HG02798 (cell line): Measurements from ENCODE around the gene ATXN7L2.
"Not testable (repeated sequence)": the region's sequence is repeated elsewhere in the genome, so short reads cannot be mapped to it uniquely, and the experiment has no call there.

ENCODE experiments used
- ATAC-seq: cut with Tn5 transposase; IDR thresholded peaks from one replicate; pipeline ENCODE4 v1.9.1; 2021; ENCODE audit warnings: mild to moderate bottlenecking; ENCODE audit not compliant: unreplicated experiment, poor library complexity

ATXN7L2 gene, protein sequence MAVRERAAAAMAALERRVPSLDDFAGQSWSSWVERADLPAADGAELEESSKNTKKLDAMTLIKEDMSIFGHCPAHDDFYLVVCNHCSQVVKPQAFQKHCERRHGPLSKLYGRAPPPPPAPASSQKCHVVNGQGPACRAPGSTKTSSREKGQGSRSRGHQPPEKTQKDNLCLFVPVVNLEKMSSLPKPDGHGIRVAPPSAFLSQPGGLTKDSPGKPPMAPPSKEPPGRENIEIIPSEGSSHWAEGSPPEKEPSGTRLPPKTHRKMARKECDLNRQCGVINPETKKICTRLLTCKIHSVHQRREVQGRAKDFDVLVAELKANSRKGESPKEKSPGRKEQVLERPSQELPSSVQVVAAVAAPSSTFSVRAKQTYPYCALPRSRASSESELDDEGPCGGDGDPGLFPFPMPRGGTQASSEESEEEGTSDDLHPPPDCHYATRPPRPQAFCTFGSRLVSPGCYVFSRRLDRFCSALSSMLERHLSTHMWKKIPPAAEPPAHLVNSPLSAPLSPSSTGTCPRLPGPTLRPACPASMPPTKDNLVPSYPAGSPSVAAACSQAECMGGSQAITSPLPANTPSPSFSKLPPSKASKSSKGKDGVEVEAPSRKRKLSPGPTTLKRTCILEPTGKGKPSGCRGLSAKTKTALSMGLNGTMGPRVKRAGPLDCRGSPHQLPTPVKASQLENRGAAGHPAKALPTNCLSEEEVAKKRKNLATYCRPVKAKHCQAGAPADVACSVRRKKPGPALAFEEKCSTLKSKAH

DNA sequence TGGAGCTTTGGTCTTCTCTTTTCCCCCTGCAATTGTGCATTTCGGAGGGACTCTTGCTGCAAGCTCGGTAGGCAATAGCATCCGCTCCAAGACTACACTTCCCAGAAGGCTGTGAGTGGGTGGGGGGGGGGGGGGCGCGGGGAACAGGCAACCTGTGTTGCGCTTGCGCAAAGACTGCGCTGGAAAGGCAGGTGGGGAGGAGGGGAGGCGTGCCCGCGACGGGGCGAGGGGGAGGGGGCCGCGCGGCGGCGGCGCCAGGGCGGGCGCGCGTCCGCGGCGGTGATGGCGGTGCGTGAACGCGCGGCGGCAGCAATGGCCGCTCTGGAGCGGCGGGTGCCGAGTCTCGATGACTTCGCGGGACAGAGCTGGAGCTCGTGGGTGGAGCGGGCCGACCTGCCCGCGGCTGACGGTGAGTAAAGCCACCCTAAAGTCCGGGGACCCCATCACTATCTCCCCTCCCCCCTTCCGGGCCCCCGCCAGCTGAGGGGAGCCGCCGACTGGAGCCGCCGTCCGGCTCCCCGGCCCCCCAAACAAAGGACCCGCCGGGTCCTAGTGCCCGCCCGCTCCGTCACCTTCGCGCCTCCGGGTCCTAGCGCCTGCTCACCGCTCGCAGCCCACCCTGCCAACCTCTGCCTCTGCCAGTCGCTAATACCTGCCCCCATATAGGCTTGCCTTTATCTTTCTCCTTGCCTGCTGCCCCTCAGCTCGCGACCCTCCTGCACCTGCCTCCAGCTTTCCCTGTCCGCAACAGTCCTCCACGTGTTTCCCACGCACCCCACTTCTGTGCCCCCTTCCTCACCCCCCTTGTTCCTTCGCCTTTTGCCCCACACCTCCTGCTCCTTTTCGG is at the start of gene ATXN7L2:
TSS of gene ATXN7L2 (plus strand) at position 234 of the 847 bp plus-strand sequence. CDS start at position 283, 49 bp downstream.
- peak; percentile 88 for ATAC-seq

DNA sequence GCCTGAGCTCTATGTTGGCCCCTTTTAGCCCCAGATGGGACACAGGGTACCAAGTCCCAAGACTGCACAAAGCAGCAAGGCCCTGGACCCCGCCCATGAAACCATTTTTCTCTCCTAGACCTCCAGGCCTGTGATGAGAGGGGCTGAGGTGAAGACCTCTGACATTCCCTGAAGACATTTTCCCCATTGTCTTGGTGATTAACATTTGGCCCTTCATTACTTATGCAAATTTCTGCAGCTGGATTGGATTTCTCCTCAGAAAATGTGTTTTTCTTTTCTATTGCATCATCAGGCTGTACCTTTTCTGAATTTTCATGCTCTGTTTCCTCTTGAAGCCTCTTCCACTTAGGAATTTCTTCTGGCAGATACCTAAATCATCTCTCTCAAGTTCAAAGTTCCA is 49.2 kb upstream of the ATXN7L2 start:
- no peak for ATAC-seq

DNA sequence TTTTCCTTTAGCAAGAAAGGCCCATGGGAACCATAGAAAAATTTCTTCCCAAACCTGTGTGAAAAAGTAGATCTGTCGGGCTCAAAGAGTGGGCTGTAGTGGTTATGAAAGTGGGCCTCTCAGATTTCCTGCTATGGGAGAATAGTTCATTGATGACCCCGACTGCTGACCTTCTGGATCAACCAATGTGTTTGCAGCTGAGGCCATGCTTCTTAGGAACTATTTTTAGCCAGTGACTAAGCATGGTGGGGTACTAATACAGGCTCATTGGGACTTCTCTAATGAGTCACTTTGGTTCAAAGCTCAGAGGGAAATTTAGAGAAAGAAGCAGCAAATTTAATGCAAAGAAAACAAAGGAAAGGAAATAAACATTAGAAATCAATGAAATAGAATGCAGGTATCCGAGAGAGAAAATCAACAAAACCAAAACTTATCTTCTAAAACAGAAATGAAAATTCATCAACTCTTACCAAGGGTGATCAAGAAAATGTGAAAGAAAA is 44.9 kb upstream of the ATXN7L2 start:
- ATAC-seq = no peak

DNA sequence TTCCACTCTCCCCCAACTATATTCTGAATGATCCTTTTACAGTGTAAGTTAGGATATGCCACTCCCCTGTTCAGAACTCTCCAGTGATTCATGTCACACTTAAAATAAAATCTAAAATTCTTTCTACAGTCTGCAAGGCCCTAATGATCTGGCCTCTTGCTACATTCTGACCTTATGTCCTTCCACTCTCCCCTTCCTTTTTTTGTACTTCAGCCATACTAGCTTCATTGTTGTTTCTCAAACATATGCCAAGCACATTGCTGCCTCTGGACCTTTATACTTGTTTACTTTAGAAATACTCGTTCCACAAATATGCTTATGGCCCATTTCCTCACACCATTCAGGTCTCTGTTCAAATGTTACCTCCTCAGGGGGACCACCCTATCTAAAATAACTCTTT is 42.6 kb upstream of the ATXN7L2 start:
- ATAC-seq = no peak

DNA sequence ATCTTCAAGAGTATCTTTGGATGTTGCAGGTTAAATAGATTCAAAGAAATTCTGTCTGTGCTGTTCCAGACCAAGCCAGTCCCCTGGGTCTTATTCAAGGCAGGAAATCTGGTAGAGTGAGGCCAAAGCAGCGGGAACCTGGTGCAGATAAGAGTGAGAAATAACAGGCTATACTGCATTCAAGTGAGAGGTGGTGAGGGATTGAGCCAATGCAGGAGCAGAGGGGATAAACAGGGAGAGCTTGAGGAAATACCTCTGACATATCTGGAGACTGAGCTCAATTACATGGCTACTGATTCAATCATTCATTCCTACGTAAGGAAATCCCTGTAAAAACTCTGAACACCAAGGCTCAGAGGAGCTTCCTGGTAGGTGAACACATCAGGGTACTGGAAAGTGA is 40.2 kb upstream of the ATXN7L2 start:
- no peak for ATAC-seq

DNA sequence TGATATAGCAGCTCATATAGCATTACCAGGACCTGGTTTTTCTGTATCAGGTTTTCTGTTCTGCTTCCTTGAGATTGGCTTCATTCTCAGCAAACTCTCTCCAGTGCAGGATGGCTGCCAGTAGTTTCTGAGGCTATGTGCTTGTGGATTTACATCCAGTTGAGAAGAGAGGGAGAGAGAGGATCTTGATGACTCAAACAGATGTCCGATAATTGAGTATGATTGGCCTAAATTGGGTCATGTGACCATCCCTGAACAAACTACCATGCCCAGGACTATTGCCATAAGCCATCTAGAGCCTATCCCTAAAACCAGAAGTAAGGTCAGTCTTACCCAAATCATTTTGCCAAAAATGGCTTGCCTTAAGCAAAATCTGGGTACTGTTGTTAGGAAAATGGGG is 39.4 kb upstream of the ATXN7L2 start:
- no peak for ATAC-seq

DNA sequence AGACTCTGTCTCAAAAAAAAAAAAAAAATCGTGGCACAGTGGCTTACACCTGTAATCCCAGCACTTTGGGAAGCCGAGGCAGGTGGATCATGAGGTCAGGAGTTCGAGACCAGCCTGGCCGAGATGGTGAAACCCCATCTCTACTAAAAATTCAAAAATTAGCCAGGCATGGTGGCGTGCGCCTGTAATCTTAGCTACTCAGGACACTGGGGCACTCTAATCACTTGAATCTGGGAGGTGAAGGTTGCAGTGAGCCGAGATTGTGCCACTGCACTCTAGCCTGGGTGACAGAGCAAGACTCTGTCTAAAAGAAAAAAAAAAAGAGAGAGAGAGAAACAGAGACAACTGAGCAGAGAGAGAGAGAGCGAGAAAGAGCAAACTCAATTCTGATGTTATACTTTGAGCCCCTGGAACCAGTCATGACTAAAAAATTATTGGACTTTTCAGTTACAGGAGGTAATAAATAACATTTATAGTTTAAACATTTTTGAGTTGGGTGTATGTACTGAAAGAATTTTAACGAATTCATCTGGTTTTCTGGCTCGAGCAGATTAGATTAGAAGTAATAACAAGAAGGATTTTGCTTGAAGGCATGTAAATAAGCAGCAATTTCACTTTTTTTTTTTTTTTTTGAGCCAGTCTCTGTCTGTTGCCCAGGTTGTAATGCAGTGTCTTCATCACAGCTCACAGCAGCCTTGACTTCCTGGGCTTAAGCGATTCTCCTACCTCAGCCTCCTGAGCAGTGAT is 37.6 kb upstream of the ATXN7L2 start:
- not testable (repeated sequence) for ATAC-seq

DNA sequence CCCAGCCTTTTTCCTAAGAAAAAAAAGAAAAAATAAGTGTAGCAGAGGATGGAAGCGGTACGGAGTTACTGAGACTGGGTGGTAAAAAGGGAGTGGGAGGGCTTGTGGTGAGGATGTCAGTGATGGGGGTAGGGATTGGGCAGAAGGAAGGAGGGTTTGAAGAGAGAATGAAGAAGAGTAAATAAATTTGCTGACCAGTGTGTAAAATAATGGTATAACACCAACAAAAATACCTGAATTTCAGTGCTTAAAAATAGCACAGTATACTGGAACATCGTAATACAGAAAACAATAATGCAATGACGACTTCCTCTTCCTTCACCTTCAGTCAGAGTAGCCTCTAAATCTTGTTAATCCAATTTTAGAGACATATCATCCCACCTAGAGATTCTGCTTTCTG is 36.2 kb upstream of the ATXN7L2 start:
- ATAC-seq = no peak

DNA sequence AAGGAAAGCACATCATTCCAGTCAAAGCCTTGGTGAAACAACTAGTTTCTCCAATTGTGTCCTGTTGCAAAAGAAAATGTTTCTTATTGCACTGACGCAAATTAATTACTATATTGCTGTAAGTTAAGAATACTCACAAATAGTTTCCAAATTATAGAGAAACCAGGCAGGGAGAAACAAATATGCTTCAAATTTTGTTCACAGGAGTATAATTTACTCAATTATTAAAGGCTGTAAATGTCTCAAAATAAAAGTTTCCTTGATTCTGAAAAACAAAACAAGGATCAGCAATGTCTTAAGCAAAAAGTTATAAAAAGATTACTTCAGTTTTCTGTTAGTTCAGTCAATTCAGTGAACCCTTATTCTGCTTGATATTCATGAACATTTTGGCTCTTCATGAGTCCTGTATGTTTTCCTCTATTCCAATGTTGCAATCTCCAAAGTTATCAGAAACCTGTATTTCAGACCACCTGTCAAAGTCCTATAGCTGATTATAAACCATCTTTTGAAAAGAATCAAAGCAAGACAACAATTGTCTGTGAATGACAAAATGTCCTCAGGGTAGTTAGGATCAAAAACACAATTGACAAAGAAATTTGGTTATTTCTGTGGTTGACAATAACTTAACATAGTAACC is 29.1 kb upstream of the ATXN7L2 start:
- ATAC-seq = no peak

DNA sequence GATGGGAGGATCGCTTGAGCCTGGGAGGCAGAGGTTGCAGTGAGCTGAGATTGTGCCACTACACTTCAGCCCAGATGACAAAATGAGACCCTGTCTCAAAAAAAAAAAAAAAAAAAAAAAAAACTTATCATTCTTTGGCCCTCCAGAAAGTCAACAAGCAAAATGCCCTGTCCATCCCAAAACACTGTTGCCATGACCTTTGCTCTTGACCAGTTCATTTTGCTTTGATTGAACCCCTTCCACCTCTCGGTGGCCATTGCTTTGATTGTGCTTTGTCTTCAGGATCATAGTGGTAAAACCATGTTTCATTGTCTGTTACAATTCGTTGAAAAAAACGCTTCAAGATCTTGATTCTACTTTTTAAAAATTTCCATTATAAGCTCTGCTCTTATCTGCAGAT is 25.9 kb upstream of the ATXN7L2 start:
- ATAC-seq = no peak

DNA sequence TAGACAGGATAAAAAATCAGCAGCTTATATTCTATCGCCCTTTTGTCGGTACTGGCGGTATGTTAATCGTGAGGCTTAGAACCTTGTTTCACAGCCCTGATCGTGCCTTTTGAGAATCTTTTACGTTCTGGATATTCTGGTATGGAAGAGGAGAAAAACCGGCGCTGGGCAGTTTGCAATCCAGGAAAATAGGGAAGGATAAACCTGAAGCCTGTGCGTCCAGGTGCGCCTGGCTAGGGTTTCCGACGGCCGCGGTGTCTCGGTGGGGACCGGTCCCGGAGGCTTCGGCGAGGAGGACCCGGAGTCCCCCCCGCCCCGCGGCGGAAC is 17.6 kb upstream of the ATXN7L2 start:
- ATAC-seq = no peak

DNA sequence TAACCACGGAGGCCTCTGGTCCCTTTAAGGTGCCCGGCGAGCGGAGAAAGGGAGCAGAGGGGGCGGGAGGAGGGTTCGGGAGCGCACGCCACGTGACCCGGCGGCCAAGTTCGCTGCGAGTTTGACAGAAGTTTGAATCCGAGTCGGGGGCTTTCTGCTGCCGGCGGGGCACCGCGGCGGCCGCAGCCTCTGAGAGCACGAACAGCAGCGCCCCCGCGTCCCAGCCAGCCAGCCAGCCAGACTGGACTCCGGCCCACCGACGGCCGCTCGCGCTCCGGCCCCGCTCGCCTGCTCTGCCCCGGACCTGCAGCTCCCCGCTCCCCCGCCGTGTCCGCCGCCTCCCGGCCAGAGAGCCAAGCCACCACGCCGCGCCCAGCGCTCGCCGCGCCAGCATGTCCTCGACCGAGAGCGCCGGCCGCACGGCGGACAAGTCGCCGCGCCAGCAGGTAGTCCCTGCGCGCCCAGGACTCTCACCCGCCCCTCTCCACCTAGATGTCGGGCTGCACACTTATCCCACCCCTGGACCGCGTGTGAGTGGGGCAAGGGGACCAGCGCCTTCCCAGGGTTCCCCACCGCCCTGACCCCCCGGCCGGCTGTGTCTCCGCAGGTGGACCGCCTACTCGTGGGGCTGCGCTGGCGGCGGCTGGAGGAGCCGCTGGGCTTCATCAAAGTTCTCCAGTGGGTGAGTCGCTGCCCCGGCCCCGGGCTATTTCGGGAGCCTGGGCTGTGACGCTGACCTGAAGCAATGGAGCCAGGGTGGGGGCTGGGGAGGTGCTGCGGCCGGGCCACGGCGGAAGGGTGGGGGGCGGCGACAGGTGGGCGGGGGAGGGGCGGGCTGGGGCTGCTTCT is 17.0 kb upstream of the ATXN7L2 start, which contains the start of gene SYPL2:
TSS of gene SYPL2 (plus strand) at position 95 of the 849 bp plus-strand sequence. CDS start at position 393, 298 bp downstream.
- no peak for ATAC-seq

DNA sequence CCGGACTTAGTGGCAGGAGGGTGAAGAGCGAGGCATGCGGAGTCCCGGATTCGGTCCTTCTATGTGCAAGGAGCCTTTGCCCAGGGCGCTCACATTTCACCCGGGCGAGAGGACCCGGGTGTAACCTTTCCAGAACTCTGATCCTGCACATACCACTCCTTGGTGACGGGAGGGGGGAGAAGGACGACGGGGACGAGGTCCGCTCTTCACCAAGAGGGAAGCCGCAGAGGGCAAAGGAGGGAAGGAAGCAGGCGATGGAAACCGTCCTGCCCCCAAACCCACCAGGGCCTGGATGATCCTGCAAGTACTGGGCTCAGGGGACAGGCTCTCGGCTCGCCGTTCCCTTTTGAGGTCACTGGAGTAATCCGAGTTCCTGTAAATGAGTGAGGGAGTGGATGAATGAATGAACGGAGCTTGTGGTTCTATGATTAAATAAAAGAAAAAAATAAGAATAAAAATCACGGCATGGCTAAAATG is 16.4 kb upstream of the ATXN7L2 start:
- no peak for ATAC-seq

DNA sequence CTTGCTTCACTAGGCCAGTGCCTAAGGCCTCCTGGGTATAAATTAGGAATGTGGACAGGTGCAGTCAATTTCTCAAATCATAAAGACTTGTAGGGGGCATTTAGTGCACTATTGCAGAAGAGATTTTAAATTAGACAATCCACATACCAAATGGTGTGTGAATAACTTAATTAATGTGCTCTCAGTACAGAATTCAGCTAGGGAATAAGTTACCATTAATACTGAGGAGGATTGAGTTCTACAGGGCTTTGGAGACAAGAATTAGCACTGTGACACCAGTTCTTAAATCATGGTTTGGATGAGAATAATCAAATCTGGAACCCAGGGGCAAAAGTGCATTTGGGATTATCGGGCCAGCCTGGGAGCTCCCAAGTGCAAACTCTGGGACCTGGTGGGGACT is 15.6 kb upstream of the ATXN7L2 start:
- no peak for ATAC-seq

DNA sequence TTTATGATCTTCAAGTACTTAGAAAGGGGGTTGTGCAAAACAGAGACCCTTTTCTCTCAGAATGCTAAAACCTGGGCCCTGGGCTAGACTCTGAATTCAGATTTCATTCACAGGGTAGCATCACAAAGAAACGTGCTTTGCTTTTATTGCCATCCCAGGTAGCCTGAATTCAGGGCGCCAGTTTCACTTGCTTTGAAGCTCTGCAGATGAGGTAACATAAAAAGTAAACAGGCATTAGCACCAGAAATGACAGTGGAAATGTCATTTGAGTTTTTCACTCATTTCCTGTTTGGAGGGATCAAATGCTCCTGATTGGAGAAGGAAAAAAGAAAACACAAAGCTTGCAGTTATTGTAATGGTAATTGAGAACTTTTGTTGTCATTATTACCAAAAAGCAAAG is 14.8 kb upstream of the ATXN7L2 start:
- no peak for ATAC-seq

DNA sequence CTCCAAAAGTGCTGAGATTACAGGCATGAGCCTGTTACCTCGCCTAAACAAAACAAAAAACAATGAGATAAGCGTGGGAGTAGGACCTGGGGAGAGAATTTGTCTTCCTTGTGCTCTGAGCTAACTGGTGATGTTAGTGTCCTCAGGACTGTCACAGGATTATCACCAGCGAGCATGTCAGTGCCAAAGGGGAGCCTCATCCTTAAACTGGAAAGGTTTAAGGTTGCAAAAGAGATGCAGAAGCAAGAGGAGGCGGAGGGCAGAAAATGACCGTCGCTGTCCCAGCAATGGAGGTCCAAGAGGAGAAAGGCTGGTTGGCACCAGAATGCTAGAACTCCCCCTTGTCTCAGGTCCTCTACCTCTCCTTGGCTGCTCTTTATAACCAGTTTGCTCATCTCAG is 13.5 kb upstream of the ATXN7L2 start:
- ATAC-seq = no peak

DNA sequence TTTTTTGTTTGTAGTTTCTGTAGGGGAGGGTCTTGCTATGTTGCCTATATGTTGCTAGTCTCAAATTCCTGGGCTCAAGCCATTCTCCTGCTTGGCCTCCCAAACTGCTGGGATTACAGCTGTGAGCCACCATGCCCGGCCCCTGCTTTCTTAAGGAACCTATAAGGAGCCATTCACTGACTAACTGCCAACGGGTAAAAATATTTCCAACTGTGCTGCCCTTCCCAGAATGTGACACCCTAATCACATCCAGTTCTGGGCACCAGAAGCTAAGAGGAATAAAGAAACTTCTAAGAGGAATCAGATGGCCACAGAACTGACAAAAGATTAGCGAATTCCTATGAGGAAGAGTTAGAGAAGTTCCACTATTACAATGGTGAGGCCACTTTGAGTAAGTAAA is 10.9 kb upstream of the ATXN7L2 start:
- no peak for ATAC-seq

DNA sequence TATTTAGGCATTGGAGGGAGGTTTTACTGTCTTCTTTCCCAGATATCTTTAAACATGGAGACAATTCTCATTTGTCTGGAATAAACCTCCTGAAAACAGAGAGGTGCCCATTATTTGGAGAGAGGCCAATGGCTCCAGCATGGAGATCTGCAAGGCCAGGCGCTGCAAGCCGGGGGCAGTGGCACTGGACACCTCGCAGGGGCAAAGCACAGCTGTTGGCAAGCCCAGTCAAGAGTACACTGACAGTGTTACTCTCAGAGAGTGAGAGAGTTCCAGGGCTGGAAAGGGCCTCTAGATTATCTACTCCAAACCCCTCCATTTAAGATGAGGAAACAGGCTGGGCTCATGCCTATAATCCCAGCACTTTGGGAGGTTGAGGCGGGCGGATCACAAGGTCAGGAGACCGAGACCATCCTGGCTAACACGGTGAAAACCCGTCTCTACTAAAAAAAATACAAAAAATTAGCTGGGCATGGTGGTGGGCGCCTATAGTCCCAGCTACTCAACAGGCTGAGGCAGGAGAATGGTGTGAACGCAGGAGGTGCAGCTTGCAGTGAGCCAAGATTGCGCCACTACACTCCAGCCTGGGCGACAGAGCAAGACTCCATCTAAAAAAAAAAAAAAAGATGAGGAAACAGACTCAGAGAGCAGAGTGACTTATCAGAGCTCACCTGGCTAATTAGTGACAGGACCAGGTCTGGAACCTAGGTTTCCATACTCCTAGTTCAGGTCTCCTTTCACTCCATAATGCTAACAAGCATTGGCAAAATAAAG is 10.2 kb upstream of the ATXN7L2 start:
- not testable (repeated sequence) for ATAC-seq
